KBM-7 (cell line): ENCODE data around the gene TTC7B.

Source experiments
- DNase-seq: peaks from one replicate; pipeline ENCODE4 v3.0.0-alpha.2; 2015
- in situ Hi-C: fragments of 300-500 bp; cut with MboI; formaldehyde crosslinking; loops from 2 replicates; pipeline ENCODE4 v1.14.3; 2020; ENCODE audit warnings: low sequenced_read_pairs, low pct_unique_long_range_greater_than_20kb, mixed read lengths

The TTC7B gene

DNA sequence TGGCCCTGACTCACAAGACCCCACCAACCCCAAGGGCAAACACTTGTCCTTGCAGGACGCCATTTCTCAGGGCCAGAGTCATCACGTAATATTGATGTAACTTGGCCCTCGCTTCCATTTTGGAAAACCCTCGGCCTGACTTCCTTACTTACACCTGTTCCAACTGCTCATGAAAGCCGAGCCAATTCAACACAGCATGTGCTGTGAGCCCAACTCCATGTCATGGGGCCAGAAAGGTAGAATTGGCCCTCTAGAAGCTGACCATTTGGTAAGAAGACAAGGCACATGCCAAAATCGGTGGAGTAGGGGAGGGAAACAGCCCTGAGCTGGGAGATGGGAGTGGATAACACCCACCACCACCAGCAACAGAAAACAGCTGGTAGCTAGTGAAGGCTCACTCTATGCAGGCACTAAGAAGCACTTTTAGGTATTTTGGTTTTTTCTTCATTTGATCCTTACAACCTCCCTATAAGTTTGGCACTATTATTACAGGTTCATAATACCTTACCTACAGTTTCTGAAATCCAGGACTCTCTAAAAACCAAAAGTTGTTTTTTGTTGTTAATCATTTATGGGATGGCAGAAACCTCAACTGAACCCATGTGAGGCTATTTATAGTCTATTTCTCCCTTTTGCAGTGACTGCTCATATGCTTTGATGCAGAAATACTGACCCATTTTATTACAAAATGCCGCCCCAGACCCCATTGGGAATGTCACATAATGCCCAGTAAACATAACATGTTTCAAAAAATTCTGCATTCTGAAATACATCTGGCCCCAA, 6.5 kb downstream of the TTC7B start:
- in situ Hi-C loops: no loop called here
- no peak for DNase-seq

DNA sequence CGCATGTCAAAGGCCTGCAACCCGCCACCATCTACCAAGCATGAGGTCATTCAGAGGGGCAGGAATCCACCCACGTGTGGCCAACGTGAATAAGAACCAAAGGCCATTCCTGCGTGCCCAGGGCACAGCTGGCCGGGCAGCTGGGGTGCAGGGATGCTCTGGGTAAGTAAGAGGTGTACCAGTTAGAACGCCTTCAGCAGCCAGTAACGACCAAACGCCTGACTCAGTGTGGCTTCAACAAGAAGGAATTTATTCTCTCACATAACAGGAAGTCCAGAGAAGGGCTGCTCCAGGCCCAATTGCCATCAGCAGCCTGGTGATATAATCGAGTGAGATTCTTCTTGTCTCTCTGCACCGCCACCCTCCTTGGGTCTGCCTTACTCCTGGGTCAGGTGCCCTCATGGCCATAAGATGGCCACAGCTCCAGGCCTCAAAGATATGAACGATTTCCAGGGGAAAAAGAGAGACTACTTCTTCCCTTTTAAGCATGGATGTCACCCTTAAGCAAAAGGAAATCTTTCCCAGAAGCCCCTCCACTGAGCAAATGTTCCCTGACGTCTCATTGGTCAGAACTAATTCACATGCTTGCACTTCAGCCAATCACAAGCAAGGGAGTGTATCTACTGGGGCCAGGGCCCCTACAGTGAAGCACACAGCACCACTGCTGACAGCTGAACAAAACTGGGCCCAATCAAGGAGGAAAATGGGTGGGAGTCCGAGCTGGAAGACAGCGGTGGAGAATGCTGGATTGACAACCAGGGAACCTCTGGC, 7.3 kb downstream of the TTC7B start:
- DNase-seq: no peak
- in situ Hi-C loops: no loop called here

DNA sequence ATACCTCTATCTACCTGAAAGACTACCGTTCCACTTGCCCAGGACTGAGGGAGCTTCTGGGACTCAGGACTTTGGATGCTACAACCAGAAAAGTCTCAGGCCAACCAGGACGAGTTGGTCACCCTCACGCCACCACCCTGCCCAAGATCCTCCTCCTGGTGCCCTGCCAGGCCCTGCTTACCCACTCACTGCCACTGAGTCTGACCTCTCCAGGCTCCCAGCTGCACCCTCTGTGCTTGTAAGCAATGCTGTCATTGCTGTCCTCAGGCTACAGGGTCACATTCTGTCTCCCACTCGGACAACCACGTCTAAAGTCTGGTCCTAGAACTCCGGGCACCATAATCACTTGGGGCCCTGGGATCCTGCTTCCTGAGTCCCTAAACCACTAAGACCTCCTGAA, 9.2 kb downstream of the TTC7B start:
- no peak for DNase-seq
- in situ Hi-C loops: no loop called here

DNA sequence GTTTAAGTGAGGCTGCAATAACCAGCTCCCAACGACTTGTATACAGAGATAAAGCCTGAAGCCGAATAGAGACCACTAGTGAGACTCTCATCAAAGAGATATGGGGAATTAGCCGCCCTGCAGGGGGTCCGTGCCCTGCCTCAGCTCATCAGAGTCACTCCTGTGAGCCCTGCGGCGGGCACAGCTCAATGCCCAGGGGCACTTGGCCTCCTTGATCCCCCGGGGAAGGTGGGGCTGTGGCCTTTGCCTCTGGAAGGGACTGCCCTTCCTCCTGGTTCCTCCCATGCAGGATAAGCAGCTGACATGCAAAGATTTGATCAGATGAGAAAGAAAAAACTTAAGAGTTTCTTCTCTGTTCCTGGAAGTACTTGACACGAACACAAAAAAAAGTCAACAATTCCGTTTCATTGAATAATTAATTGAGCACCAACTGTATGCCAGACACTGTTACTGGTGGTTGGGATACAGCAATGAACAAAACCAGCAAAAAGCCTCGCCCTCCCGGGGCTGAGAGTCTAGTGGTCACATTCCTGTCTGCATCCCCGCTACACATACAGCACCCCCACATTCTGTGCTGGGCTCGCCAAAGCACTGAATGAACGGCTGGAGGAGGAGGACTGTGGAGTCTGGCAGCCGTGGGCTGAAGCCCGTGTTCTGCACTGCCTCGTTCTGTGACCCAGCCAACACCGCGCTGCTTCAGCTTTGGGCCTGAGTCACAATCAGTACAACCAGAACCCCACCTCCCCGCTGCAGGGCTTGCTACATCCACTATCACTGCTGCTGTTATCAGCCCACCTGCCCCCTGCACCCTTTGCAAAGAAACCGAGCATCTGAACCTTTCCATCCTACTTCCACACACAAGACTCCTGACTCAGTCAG, 10.3 kb downstream of the TTC7B start:
- no peak for DNase-seq
- in situ Hi-C loops: no loop called here

DNA sequence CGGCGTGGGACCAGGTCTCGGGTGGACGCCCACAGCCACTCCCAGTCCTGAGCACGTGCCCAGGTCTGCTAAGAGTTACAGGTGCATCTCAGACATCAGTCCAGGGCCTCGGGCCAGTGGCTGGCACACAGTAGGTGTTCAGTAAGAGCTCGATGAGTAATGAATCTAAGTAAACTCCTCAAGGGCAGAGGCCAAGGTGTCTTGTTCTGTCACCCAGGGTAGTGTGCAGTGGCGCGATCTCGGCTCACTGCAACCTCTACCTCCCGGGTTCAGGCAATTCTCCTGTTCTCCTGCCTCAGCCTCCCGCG, 11.2 kb downstream of the TTC7B start:
- DNase-seq: no peak
- in situ Hi-C loops: no loop called here

DNA sequence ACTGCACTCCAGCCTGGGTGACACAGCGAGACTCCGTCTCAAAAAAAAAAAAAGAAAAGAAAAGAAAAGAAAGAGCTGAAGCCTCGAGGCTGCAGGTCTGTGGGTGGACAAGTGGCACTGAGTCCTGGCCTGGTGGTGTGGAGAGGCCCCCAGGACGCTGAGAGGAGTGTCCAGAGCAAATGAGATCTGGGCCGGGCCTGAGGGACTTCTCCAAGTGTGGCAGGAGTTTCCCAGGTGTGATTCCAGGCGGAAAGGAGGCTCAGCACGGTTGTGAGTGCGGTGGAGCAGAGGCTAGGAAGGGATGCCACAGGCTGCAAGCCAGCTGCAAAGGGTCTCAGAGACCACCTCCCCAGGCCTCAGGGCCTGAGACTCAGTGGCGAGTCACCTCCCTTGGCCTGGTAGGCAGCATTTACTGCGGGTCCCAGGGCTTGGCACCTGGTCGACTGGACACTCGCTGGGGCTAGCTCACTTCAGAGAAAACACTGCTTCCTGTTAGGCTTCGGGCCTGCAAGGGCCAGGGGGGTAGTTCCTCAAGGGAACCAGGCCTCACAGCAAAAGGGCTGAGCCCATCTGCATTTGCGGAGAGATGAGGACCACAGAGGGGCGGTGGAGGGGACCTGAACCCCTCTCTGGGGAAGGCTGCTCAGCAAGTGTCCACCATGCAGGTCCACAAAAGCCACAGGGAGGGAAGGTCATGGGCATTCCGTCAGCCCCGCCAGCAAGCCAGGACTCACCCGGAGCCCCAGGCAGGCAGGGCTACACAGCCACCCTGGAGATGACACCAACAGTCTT, 11.7 kb downstream of the TTC7B start:
- DNase-seq: no peak
- in situ Hi-C loops: no loop called here

DNA sequence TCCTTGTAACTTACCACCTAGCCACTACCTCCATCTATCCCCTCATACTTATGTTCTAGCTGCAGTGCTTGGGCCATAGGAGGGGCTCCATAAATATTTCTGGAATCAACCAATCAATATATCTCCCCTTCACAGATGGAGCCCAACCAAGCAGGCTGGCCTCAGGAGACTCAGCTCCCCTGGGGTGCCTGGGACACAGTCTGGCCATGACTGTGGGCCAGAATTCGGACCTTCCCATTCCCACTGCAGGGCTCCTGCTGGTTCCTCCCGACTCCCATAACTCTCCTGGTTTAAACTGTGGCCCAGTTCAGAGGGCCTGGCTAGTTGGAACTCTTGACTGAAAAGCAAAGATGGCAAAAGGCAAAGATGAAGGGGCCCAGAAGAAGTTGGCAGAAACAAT, 13.0 kb downstream of the TTC7B start:
- in situ Hi-C loops: no loop called here
- no peak for DNase-seq

DNA sequence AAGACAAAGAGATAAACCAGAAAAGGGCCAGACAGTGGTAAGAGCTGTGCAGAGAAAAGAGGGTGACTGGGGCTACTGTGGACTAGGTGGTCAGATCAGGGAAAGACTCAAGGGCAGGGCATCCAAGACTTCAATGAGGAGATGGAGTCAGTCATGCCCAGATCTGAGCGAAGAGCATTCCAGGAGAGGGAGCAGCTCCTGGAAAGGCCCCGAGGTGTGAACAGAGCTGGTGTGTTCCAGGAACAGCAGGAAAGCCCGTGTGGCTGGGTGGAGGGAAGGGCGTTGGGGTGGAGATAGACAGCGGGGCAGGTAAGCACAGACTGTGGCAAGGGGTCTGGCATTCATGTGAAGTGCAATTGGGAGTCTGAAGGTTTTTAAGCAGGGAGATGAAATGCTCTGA, 16.8 kb downstream of the TTC7B start:
- DNase-seq: no peak
- in situ Hi-C loops: no loop called here

DNA sequence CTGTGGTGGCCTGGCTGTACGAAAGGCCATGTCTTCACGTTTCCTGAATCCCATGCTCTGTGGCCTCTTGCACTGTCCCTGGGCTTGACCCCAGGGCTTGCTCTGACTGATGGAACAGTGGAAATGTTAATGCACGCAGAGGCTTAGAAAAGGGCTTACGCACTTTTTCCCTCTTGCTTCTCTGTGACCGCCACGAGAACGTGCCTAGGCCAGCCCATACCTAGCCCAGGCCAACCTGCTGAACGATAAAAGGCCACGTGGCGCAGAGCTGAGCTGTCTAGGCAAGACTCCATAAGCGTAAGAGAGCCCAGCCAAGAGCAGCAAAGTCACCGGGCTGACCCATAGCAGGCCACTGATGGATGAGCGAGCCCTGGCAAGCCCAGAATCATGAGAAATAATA, 18.3 kb downstream of the TTC7B start:
- no peak for DNase-seq
- in situ Hi-C loops: no loop called here

DNA sequence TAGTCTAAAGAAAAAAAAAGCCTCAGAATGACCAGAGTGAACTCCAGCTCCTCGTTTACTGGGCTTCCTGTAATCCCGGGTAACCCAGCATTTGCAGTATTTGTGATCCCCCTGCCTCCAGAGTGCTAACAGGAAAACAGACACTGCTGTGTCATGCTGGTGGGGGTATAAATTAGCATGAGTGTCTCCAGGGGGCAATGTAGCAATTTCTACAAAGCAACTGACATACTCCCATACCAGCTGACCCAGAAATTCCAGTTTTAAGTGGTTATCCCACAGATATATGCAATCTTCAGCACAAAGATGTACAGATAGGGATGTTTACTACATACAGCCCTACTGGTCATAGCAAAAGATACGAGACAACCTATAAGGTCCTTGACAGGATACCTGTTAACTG, 18.8 kb downstream of the TTC7B start:
- peak; percentile 43 for DNase-seq
- in situ Hi-C loops: no loop called here

DNA sequence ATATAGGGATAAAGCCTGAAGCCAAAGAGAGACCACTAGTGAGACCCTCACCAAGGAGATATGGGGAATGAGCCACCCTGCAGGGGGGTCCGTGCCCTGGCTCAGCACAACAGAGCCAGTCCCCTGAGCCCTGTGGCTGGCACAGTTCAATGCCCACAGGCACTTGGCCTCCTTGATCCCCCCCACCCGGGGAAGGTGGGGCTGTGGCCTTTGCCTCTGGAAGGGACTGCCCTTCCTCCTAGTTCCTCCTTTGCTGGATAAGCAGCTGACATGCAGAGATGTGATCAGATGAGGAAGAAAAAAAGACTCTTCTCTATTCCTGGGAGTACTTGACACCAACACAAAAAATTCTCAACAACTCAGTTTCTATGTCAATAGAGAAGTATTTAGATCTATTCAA, 19.9 kb downstream of the TTC7B start:
- DNase-seq: peak; percentile 77
- in situ Hi-C loops: no loop called here

DNA sequence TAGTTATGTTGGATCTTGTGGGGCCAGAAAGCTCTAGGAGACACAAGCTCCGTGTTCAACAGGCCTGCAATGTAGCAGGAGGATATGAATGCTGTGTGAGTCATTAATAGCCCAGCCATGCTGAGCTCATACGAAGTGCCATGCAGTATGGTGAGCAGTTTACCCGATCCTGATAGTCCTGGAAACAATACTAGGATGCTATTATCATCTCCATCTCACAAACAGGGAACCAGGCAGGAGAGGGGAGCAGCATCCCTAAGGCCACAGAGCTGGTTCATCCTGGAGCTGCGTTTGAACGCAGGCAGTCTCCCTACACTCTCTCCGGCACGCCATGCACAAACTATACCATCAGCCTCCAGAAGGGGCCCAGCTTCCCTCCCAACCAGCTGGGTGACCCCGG, 20.5 kb downstream of the TTC7B start:
- DNase-seq: no peak
- in situ Hi-C loops: no loop called here

DNA sequence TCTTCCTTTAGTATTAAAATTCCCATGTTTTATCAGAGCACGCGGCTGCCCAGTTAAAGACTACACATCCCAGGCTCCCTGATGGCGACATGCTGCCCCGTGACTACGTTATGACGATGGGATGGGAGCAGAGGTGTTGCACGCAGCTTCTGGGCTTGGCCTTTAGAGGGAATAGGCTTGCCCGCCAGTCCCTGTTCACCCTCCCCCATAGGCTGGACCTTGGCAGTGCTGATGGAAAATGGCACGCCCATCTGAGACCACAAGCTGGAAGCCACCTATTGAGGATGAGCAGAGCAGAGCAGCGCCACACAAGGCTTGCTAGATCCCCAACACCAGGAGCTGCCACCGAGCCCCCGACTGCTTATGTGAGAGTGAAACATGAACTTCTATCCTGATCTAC, 24.7 kb downstream of the TTC7B start:
- in situ Hi-C loops: no loop called here
- DNase-seq: no peak

DNA sequence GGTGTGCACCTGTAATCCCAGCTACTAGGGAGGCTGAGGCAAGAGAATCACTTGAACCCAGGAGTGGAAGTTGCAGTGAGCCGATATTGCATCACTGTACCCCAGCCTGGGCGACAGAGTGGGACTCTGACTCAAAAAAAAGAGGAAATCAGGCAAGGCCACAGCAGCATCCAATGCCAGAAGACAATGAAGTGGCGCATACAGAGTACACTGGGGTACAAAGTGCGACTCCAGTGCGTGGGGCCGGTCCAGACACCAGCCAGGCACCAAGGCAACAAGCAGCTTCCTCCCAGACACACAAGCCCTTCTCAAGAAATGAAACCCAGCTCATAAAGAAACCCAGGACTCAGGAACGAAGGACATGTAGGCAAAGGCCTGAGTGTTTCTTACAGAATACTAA, 28.2 kb downstream of the TTC7B start:
- in situ Hi-C loops: no loop called here
- DNase-seq: peak; percentile 81

DNA sequence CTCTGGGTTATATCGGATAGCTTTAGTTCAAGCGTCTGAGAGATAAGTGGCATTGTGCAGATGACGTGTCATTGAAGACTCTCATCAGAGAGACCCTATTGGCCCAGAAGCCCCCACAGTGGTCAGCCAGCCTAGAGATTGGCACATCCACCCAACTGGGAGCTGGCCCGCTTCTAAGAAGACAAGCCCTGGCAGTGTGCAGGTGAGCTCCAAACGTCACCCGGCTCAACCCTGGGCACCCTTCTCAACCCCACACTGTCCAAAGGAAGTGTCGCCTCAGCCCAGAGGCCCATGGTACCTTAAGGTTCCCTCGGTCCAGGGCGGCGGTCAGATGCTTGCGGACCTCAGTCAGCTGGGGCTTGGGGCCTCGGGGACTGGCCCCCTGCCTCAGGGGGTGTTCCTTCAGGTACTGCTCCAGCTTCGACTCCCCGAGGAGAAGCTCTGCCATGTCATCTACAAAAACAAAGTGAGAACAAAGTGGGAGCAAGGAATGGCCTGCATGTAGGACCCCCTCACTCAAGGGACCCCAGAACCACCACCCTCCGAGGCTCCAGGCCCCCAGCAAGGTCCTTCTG, 30.3 kb downstream of the TTC7B start:
- in situ Hi-C loops: no loop called here
- no peak for DNase-seq

DNA sequence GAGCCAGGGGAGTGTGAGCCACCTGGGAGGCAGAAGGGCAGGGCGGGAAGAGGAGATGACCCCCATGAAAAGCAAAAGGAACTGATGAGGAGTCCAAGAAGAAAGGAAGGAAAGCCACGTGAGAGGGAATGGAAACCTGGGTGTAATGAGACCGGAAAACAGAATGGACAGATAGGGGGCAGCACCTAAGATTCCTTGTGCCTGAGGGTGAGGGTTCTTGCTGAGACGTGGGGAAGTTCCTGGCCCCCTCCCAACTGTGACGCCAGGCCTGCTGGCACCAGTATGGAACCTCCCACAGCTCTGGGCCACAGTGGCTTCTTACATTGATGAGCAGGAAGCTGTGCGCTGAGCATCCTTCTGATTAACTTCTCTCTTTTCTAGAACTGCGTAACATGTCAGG, 30.8 kb downstream of the TTC7B start:
- peak; percentile 94 for DNase-seq
- in situ Hi-C loops: no loop called here

DNA sequence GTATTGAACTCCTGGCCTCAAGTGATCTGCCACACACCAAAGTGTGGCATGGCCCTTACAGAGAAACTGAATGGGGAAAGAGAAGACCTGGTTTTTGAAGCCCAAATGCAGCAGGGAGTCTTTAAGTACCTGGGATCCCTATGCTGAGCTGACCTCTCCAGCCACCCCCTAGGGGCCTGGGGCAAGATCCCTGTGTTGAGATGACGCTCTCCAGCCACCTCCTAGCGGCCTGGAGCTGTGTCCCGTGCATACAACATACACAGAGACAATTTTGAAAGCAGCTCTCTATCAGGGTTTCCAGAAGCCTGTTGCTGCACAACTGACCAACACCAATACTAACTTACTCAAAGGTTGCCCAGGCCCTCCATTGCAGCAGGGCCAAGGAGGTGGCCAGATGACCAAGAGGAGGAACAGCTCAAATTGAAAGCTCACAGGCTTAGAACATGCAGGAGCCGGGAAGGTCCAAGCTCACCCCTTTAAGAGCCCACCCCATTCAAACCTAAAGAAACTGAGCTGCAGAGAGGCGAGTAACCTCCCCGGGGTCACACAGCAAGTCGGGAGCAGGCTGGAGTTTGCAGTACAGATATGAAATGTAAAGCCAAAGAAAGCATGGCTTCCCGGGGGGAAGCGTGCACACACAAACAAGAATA, 31.5 kb downstream of the TTC7B start:
- in situ Hi-C loops: no loop called here
- DNase-seq: no peak

DNA sequence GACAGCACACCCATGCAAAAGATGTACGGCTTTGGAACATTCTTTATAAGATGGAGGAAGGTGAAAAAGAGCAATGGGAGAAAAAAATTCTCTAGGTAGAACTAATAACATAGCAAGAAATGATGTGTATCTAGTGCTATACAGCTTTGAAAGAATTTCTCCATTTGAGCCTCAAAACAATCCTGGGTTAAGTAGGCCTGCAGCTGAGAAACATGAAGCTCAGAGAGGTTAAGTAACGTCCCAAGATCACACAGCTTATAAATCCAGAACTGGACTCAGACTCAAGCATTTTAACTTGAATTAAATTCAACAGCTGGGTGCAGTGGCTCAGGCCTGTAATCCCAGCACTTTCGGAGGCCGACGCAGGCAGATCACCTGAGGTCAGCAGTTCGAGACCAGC, 32.9 kb downstream of the TTC7B start:
- DNase-seq: no peak
- in situ Hi-C loops: no loop called here

DNA sequence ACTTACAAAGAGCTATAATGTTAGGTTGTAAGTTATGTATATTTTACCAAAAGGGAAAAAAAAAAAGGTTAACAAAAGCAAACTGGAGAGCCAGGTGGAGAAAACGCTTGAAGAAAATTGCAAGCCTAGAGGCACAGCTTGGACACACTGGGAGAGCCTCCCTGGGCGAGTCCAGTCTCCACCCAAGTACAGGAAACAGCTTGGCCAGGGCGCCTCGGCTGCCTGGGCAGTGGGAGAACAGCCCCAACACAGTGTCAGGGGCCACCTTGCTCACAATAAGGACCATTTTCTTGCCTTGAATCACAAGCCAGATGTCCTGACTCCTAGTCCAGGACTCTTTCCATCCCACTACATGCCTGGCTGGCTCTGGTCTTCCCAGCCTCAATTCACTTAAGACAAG, 33.3 kb downstream of the TTC7B start:
- DNase-seq: no peak
- in situ Hi-C loops: no loop called here
